Mucosa of descending colon (tissue), 3 donors: ENCODE measurements around the gene FAM180A. TPM values are rescaled to one million over a fixed set of nuclear protein-coding genes. Genes with fewer than 3 reads are reported as not detected.
"Not testable (repeated sequence)": the region's sequence is repeated elsewhere in the genome, so short reads cannot be mapped to it uniquely, and the experiment has no call there.

Source experiments
- ATAC-seq: fragments of 200-7000 bp; cut with Tn5 transposase; one replicate; pipeline ENCODE4 v1.9.1; 2020; ENCODE audit warnings: mild to moderate bottlenecking, moderate library complexity
- DNase-seq, 3 donors: peaks; one replicate each; pipeline ENCODE4 v3.0.0-alpha.2; 2020
- H3K36me3 ChIP-seq: fragments of 200-600 bp; one replicate; pipeline ENCODE4 v1.8.0; 2021; ENCODE audit warnings: low read depth, mild to moderate bottlenecking
- H3K4me1 ChIP-seq: fragments of 200-600 bp; one replicate; pipeline ENCODE4 v1.8.0; 2021; ENCODE audit warnings: low read depth, mild to moderate bottlenecking
- H3K4me3 ChIP-seq: fragments of 200-600 bp; one replicate; pipeline ENCODE4 v1.8.0; 2021; ENCODE audit warnings: mild to moderate bottlenecking
- H3K9me3 ChIP-seq: fragments of 200-600 bp; one replicate; pipeline ENCODE4 v1.8.0; 2021; ENCODE audit warnings: mild to moderate bottlenecking
- intact Hi-C, 2 donors: fragments of 100-400 bp; cut with DNase I in 1 of 2; cut with micrococcal nuclease in 1 of 2; formaldehyde crosslinking; loops; one replicate each; pipeline versions ENCODE4 v1.11.0 to v1.11.1; 2022; cut with DNase I, micrococcal nuclease
- total RNA-seq, 3 donors: library from RNA; stranded (reverse); fragmentation: NEBNext Ultra II Directional in 2 of 3; extraction: Animal tissue kit (Norgen Biotek cat#: 25700) in 2 of 3; gene quantifications; one replicate each; pipeline versions ENCODE4 v1.2.1 to v1.2.4, GENCODE V29; 2021 to 2023
- TF ChIP-seq, protein P1 (sequence below): fragments of 200-600 bp; IDR thresholded peaks from one replicate; pipeline ENCODE4 v1.8.0; 2022; ENCODE audit warnings: antibody characterized with exemption, mild to moderate bottlenecking
- donor health status: DM: no; HTN: no; CAD: no; lungs with moderate emphysema.
- donor health status: DM: no; HTN: no; CAD: no.
- donor health status: DM: no; HTN: yes; CAD: no.

FAM180A gene
- total RNA-seq, 3 donors from 2014 or later, result 0.26 to 3.5 (median 1.3) TPM

GRCh38 chr7:135704074-135704473 lies 44.5 kb downstream of the FAM180A start:
- Histone ChIP-seq H3K4me1 (no peaks in the 10 kb centered on the region), H3K9me3 (no peaks in the 10 kb centered on the region), H3K4me3 (no peak overlapping the region), H3K36me3 (no peaks in the 10 kb centered on the region)
- intact Hi-C loops, result no loop called here
- TF ChIP-seq, protein P1, sequence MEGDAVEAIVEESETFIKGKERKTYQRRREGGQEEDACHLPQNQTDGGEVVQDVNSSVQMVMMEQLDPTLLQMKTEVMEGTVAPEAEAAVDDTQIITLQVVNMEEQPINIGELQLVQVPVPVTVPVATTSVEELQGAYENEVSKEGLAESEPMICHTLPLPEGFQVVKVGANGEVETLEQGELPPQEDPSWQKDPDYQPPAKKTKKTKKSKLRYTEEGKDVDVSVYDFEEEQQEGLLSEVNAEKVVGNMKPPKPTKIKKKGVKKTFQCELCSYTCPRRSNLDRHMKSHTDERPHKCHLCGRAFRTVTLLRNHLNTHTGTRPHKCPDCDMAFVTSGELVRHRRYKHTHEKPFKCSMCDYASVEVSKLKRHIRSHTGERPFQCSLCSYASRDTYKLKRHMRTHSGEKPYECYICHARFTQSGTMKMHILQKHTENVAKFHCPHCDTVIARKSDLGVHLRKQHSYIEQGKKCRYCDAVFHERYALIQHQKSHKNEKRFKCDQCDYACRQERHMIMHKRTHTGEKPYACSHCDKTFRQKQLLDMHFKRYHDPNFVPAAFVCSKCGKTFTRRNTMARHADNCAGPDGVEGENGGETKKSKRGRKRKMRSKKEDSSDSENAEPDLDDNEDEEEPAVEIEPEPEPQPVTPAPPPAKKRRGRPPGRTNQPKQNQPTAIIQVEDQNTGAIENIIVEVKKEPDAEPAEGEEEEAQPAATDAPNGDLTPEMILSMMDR, result no peak
- no peak for ATAC-seq
- no peak for DNase-seq

- intact Hi-C loops, result no loop called here
- Histone ChIP-seq H3K9me3 (no peaks in the 10 kb centered on the region), H3K4me1 (no peaks in the 10 kb centered on the region), H3K36me3 (no peaks in the 10 kb centered on the region), H3K4me3 (no peak overlapping the region)
- TF ChIP-seq, protein P1, result no peak
- ATAC-seq, result no peak
- DNase-seq, result no peak
Observed at GRCh38 chr7:135697276-135698049, 51.1 kb downstream of the FAM180A start.

DNA sequence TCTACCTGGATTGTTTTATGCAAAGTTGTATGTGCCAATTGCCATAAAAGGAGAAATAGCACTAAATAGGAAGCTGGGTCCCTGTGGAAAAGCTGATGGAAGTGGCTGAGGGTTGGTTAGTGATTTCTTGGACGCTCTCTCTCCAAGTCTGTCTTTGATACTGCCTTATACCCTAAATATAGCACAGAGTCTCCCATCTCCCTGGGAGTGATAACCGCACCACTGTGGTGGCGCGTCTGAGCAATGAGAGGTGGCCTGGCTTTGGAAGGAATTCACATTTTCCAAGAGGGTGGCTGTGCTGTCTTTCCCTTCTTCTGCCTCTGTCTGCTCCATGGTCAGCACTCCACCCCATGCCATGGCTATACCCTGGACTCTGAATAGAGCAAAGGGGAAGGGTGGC lies 55.1 kb downstream of the FAM180A start:
- ATAC-seq (no peak), DNase-seq (no peak)
- Histone ChIP-seq H3K4me1 (no peaks in the 10 kb centered on the region), H3K9me3 (no peaks in the 10 kb centered on the region), H3K36me3 (no peaks in the 10 kb centered on the region), H3K4me3 (no peak overlapping the region)
- intact Hi-C loops, result no loop called here
- TF ChIP-seq, protein P1, result no peak

DNA sequence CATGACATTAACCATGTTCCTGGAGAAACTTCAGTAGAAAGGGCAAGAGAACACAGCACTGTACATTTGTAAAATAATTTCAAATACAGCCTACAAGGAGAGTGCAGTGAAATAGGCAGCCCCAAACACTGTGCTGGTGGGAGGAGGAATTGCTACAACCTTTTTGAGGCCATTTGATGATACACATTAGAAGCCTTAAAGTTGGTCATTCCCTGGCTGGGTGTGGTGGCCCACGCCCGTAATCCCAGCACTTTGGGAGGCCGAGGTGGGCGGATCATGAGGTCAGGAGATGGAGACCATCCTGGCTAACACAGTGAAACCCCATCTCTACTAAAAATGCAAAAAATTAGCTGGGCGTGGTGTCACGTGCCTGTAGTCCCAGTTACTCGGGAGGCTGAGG lies 56.0 kb downstream of the FAM180A start:
- H3K4me3 ChIP-seq, ATAC-seq, DNase-seq, H3K9me3 ChIP-seq, H3K36me3 ChIP-seq, H3K4me1 ChIP-seq, intact Hi-C loops: not testable (repeated sequence)

GRCh38 chr7:135692055-135692454 lies 56.6 kb downstream of the FAM180A start:
- ATAC-seq, result no peak

DNA sequence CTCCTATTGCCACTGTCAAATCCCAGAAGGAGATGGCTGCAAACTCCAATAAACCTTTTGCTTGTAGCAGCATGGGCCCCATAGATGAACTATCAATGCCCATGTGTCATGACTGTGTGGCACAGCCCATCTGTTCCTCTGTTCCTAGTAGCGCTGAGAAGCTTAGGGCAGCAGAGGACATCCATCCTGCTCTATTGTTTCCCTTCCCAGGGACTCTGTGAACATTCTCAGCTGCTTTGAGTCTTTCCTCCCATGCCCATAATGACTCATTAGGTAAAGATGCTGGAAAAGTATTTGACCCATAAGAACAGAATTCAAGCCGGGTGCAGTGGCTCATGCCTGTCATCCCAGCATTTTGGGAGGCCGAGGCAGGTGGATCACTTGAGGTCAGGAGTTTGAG lies 58.0 kb downstream of the FAM180A start:
- Histone ChIP-seq H3K4me3 (no peak overlapping the region), H3K9me3 (no peaks in the 10 kb centered on the region), H3K4me1 (no peaks in the 10 kb centered on the region), H3K36me3 (no peaks in the 10 kb centered on the region)
- TF ChIP-seq, protein P1, result no peak
- no peak for ATAC-seq
- intact Hi-C loops, result no loop called here
- DNase-seq, result no peak

More at GRCh38 chr7:135692055-135692454, 56.6 kb downstream of the FAM180A start:
- TF ChIP-seq, protein P1, result no peak
- Histone ChIP-seq H3K4me3 (no peak overlapping the region), H3K36me3 (no peaks in the 10 kb centered on the region), H3K4me1 (no peaks in the 10 kb centered on the region), H3K9me3 (no peaks in the 10 kb centered on the region)
- intact Hi-C loops, result no loop called here
- DNase-seq, result no peak
